ELR (cell line): ENCODE measurements around the gene DSG3.

Experiments used
- DNase-seq: peaks from one replicate; pipeline ENCODE4 v3.0.0-alpha.2; 2015; ENCODE audit warnings: low read depth

The DSG3 gene

GRCh38 chr18:31447530-31448191 is at the start of gene DSG3:
TSS of gene DSG3 (plus strand) at chr18:31447741. CDS start at chr18:31447878, 137 bp downstream.
- DNase-seq, result no peak

DNA sequence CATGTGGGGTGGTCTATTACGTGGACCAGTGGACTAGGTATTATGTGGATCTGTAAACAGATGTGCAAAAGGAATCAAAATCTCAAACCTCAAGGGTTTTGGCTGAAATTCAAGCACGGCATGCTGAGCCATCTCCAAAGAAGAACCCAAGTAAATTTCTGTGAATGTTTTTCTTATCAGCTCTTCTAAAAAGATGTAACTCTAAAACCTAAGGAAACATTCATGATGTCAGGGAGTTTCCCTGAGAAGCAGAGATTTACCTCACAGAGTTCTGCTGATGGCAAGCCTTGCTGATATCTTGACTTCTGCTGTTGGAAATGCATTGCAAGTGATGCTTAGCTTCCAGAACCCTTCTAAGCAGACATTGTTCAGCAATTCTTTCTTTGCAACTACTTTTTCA is 49.4 kb upstream of the DSG3 start:
- DNase-seq, result no peak

GRCh38 chr18:31399306-31400032 is 48.1 kb upstream of the DSG3 start:
- DNase-seq, result no peak

- no peak for DNase-seq
Observed at GRCh38 chr18:31401156-31402025, 46.1 kb upstream of the DSG3 start.

DNA sequence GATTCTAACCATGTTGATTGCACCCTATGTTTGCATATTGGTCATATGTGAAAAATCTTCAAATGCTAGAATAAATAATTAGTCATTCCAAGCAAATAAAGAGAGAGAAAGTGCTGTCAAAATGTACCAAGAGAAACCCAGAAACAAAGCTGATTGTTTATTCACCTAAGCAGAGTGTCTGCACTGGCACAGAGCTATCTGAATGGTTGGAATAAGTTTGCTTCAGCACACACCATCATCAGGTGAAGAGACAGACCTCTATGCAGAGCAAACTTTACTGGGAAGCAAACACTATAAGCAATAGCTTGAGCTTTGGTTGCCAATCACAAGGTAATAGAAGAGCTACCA is 45.5 kb upstream of the DSG3 start:
- no peak for DNase-seq

DNA sequence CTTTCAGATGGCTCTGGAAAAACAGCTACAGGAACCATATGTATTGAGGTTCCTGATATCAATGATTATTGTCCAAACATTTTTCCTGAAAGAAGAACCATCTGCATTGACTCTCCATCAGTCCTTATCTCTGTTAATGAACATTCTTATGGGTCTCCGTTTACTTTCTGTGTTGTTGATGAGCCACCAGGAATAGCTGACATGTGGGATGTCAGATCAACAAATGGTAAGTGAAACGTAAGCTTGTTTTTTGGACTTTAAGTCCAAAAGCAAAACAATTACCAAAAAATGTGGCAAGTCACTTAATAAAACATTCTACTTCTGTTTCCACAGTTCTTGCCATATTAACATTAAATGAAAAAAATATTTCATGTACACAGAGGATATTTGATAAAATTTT is 44.1 kb upstream of the DSG3 start:
- DNase-seq, result no peak

DNA sequence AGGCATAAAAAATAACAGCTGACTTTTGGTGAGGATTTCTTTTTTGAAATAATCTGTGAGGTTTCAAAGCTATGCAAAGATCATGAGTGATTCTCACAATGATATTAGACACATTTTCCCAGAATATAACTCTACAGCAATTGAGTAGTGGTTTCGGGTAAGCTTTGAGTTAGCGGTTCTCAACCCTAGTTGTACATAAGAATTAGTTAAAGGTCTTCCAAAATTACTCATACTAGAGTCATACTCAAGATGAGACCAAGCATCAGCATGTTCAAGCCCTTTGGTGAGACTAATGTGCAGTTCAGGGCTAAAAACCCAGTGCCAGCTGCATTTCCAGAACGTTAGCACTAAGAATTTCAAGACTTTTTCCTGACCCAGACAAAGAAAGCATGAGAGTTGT is 39.9 kb upstream of the DSG3 start:
- no peak for DNase-seq

GRCh38 chr18:31409276-31409675 is 38.3 kb upstream of the DSG3 start:
- DNase-seq, result no peak

DNA sequence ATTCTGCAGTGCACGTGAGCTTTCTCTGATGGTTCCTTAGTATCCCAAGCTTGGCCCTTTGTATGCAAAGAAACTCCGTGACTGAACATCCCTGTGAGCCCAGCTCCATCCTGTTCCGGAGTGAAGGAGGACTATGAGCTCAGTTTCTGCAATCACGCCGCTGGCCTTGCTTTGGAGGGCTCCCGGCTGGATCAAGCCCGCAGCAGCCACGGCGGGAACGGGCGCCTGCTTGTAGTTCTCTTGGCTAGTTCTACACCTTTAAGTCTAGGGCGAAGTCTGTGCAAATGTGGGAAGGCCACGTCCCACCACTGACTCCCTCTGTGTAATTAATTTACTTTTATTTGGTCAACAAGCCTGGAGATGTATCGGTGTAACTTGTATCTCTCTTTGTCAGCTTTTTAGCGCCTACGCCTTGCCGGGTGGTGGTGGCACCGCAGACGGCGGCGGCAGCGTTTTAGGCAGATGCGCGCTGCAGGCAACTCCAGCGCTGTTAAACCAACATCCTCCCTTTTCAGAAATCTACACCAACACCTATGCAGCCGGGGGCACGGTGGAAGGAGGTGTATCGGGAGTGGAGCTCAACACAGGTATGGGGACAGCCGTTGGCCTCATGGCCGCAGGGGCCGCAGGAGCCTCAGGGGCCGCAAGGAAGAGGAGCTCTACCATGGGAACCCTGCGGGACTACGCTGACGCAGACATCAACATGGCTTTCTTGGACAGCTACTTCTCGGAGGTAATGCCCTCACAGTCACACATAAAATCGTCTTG is 36.6 kb upstream of the DSG3 start:
- DNase-seq, result no peak

- DNase-seq, result no peak
Observed at GRCh38 chr18:31413137-31413536, 34.4 kb upstream of the DSG3 start.

GRCh38 chr18:31417850-31418249 is 29.7 kb upstream of the DSG3 start:
- no peak for DNase-seq

GRCh38 chr18:31419457-31419932 is 28.0 kb upstream of the DSG3 start:
- no peak for DNase-seq

DNA sequence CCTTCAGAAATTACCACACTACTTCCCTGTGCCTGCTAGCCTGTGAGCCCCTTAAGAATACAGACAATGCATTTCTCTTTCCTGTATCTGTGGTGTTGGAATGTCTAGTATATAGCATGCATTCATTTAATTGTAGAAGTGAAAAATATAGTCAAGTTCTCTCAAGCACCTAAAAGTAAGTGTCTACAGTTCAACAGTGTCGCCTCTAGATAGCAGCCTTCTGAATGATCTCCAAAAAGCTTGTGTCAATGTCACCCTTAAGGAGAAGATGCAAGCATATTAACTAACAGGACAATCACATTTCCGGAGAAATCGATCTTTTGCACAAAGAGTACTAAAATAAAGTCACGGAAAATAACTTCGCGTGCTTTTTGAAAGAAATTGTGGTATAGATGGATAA is 27.5 kb upstream of the DSG3 start:
- DNase-seq, result no peak

GRCh38 chr18:31420524-31420923 is 27.0 kb upstream of the DSG3 start:
- no peak for DNase-seq

GRCh38 chr18:31424383-31424988 is 23.1 kb upstream of the DSG3 start:
- DNase-seq, result peak; percentile 20

GRCh38 chr18:31426021-31426420 is 21.5 kb upstream of the DSG3 start:
- DNase-seq, result no peak

DNA sequence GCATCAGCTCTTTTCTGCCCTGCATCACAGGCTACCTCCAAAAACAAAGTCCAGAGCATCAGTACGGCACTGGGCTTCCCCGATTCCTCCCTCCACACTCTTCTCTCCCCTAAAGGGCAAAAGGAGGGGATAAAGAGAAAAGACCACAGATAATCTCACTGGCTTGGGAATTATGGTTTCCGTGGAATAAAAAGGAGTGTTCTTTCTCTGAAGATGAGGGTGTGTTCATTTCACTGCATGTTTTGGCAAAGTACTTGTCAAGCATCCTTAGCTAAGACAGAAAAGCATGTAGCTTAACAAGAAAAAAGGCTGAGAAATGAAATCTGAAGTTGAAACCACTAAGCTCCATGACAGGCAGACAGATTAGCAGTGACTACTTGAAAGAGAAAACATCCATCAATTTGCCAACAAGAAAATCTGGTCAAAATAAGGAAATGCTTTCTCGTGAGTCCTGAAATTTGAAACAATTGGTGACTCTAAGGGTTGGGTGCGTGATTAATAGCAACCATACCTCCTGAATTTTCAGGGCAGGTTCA is 20.6 kb upstream of the DSG3 start:
- DNase-seq, result no peak

DNA sequence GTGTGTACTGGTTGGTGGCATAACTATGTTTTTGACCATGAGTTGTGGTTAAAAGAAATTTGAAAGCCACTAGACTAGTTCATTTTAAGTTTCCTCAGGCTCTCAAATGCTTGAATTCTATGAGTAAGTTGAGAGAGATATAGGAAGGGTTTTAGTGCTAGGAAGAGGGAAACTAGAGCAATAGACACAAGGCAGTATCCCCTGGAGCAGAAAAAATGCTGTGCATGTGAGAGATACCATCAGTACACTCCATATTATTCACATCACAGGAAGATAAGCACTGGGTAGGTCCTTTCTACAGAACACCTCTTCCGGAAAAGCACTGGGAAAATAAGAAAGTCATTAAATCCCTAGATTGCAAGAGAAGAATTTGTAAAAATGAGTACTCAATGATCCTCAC is 19.3 kb upstream of the DSG3 start:
- no peak for DNase-seq

- no peak for DNase-seq
Observed at GRCh38 chr18:31429623-31430022, 17.9 kb upstream of the DSG3 start.

DNA sequence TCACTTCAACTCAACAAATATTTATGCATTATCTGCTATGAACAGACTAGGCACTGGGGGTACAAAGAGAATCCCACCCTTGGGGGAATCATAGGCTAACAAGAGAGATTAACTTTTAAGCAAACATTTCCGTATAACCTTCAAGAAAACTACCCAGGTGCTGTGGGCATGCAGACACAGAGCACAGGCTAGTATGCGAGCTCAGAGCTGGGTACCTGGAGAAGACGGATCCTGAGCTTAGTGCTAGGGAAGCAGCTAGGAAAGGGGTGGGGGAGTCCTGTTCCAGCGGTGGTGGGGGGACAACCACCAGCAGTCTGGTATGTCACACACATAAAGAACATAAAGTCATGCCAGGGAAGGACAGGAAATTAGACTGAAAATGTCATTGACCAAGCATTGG is 17.5 kb upstream of the DSG3 start:
- DNase-seq, result no peak

- no peak for DNase-seq
Observed at GRCh38 chr18:31430554-31430953, 17.0 kb upstream of the DSG3 start.
